ENCODE results near the gene OCA2.
"Not testable (repeated sequence)": the region's sequence is repeated elsewhere in the genome, so short reads cannot be mapped to it uniquely, and the experiment has no call there.

OCA2 gene

GRCh38 chr15:27993544-27993943 lies 105.6 kb downstream of the OCA2 start:
- DNase-seq: no peak

- DNase-seq: no peak
These were observed 108.3 kb downstream of the OCA2 start for GRCh38 chr15:27990521-27991515.

- no peak for DNase-seq
These were observed 109.3 kb downstream of the OCA2 start for GRCh38 chr15:27989838-27990237.

DNA sequence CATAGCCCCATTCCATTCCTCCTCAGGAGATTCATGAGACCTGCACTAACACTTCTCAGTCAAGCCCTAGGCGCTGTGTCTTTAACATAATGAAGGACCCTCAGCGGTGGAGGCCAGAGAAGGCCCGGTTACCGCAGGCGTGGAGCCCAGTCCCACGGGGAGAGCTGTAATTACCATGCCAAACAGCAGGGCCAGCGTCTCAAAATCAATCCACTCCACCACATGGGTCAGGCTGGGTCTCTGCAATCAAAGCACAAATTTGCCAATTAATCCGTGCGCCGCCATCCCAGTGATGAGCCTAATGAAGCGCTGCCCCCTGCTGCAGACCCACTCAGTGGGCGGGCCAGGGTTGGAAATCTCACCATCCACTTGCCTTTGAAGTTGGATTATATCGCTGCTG lies 109.7 kb downstream of the OCA2 start:
- DNase-seq: no peak

DNA sequence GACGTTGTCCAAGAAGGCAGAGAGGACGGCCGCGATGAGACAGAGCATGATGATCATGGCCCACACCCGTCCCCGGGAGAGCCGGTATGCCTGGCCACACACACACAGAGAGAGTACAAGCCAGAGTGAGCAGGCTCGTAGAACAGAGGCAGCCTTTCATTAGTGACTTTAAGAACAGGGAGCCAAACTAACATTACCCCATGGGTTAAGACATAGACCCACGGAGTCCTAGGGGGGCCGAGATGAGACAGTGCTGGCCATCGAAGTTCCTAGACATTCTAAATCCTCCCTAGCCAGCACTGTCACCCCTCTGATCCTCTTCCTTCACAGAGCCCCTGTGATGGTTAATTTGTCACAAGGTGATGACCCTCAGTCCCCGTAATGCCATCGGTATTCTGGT lies 114.0 kb downstream of the OCA2 start:
- DNase-seq: no peak

- no peak for DNase-seq
These were observed 115.6 kb downstream of the OCA2 start for GRCh38 chr15:27983496-27983895.

DNA sequence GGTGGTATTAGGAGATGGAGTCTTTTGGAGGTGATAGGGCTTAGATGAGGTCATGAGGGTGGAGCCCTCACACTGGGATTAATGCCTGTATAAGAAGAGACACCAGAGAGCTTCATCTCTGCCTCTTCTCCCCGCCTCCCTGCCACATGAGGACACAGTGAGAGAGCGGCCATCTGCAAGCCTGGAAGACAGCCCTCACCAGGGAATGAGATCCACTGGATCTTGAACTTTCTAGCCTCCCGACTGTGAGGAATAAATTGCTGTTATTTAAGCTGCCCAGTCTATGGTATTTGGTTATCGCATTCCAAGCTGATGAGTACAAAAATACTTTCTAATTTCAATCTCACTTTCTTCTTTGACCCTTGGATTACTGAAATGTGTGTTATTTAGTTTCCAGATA lies 121.4 kb downstream of the OCA2 start:
- DNase-seq: no peak

GRCh38 chr15:27973886-27974285 lies 125.2 kb downstream of the OCA2 start:
- no peak for DNase-seq

GRCh38 chr15:27970661-27971392 lies 128.3 kb downstream of the OCA2 start:
- no peak for DNase-seq

GRCh38 chr15:27967541-27967940 lies 131.6 kb downstream of the OCA2 start:
- no peak for DNase-seq

DNA sequence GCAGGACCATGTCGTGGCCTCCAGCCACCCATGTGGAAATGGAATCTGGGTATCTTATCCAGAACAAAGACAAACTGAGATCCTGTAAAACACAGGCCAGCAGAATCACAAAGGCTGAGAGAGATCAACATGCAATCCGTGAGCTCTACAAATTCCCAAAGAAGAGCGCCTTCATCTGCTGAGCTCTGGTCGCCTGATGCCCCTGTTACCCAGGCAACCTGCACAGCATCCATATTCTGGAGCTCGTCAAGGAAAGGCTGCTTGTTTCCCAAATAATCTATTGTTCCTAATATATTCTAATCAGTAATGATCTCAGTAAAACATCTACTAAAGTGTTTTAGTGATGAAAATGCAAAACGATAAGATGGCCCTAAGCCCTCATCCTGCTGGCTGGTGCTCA lies 133.6 kb downstream of the OCA2 start:
- DNase-seq: no peak

DNA sequence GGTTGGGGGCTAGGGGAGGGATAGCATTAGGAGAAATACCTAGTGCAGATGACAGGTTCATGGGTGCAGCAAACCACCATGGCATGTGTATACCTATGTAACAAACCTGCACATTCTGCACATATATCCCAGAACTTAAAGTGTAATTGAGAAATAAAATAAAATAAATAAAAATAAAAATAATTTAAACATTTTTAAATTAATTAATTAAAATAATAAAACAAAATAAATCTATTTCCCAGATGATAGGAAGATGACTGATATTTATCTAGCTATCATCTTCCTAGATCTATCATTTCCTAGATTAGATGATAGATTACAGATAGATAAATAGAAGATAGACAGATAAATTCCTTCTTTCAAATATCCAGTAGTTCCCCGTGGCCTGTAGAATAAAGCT lies 137.3 kb downstream of the OCA2 start:
- DNase-seq: no peak

DNA sequence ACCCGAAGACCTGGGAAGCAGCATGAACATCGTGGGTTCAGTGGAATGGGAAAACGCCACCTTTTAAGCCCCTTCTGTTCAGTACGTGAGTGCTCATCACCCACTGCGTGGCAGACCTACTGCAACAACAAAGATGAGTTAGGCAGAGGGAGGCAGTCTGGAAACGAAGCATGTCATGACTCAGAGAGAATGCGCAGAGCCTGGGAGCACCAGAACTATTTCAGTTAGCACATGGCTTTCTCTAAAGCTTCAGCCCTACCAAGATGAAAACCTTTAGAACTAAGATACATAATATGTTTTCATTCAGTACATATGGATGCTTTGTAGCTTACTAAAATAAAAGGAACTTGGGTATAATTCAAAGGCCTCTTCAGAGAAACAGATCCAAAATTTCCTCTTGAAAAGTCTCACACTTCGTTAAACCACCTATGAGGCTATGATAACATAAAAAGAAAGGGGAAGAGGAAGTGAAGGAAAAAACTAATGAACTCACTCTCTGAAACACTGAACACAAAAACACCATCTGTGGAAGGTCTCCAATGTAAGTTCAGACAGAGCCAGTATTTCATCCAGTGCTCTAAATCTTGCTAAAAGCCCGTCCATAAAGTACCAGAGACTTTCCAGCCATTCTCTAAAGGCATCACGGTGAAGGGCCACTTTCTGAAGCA lies 140.1 kb downstream of the OCA2 start:
- DNase-seq: no peak

DNA sequence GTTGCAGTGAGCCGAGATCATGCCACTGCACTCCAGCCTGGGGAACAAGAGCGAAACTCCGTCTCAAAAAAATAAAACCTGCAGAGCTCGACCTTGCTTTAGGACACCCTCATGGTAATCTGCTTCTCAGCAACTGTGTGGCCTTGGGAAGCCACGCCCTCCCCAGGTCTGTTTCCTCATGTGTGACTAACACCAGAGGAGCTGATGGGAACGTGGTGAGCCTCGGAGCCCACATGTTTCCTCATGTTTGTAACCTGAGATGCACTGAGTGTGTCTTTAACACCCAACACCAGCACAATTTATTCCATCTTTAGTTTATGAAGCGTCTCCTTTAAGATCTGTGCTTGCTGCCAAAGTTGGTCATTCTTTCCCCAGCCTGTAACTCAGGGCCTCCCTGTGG lies 142.8 kb downstream of the OCA2 start:
- DNase-seq: peak; percentile 10

DNA sequence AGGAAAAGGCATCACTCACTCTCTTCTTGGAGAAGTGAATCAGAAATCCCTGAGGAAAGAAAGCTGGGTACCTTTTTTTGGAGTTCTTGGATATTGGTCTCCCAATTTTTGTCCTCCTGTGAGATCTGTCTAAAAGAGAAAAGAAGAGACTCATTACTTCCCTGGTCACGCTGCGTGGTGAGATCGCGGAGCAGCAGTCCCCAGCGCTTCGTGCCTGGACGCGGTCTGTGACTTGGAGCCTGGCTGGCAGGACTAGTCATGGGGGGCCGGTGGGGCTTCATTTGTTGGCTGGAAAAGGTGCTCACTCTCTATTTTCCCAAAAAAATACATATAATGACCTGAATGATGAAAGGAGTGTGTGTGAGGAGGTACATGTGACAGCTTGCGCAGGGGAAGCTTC lies 144.0 kb downstream of the OCA2 start:
- no peak for DNase-seq

GRCh38 chr15:27952593-27952992 lies 146.5 kb downstream of the OCA2 start:
- DNase-seq: not testable (repeated sequence)

DNA sequence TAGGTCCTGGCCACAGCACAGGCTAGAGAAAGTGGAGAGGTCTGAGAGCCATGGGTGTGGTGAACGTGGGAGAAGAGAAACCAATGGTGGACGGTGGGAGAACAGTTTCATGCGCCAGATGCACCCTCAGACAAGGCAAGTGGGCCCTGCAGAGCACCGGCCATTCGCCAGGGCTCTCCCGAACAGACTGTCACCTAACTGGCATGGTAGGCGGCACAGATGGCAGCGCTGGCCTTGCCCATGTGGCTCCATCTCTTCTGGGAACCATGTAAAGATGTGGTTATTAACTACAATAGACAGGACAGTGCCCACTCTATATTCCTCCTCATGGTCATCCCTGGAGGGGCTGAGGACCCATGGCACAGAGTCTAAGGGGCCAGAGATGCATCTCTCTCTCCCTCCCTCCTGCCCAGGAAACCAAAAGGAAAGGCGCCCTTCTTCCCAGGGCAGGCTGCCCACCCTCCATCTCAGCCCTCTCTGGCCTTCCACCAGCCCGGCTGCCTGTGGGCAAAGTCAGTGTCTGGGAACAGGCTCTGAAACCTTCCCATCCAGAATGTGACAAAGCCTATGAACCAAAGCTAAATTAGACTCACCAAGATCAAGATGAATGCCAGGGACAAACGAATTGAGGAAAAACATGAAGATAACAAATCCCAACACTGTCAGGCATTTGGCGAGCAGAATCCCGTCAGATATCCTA lies 147.8 kb downstream of the OCA2 start:
- no peak for DNase-seq

GRCh38 chr15:27949089-27949488 lies 150.0 kb downstream of the OCA2 start:
- DNase-seq: no peak

DNA sequence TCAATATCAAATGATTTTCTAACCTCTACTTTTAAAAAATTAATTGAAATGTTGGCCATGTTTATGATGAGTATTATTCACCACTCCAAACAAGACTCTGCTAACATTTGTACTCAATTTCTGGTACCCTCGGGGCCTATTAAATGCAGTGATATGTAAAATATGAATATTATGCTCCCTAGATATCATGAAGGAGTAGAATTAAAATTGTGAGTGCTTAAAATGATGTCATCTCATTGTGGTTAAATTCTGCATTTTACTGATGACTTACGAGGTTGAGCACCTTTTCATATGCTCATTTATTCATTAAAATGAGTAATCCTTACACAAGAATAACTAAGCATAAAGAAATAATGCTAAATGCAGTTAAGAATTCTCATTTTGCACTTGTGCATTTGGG lies 159.9 kb downstream of the OCA2 start:
- DNase-seq: no peak

DNA sequence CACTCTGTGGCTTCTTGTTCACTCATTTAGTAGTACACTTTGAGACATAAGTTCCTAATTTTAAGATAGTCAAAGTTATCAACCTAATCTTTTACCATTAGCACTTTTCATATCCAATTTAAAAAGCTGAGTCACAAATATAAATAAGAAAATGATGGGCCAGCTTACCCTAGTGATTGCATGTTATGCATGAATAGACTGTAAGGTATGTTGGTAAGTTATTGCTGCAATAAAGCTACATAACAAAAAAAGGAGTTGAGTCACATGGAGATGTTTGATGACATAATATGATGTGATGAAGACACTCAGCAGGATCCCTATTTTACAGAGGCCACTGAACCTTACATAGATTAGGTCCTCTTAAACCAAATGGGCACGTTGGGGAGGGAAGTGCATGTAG lies 161.3 kb downstream of the OCA2 start:
- no peak for DNase-seq

GRCh38 chr15:27936164-27936563 lies 163.0 kb downstream of the OCA2 start:
- DNase-seq: no peak

GRCh38 chr15:27935328-27935727 lies 163.8 kb downstream of the OCA2 start:
- no peak for DNase-seq

- DNase-seq: no peak
These were observed 164.3 kb downstream of the OCA2 start for GRCh38 chr15:27934782-27935181.

Measured in DMS53 (cell line).